GM18519 (cell line): Measurements from ENCODE around the gene DAAM1.
A peak's percentile ranks its signal among the peaks of the same experiment; 100 is the strongest.

ENCODE experiments used
- ATAC-seq: cut with Tn5 transposase; IDR thresholded peaks from one replicate; pipeline ENCODE4 v1.9.1; 2021; ENCODE audit warnings: mild to moderate bottlenecking, moderate library complexity; ENCODE audit not compliant: unreplicated experiment, low FRiP score

DAAM1 gene

DNA sequence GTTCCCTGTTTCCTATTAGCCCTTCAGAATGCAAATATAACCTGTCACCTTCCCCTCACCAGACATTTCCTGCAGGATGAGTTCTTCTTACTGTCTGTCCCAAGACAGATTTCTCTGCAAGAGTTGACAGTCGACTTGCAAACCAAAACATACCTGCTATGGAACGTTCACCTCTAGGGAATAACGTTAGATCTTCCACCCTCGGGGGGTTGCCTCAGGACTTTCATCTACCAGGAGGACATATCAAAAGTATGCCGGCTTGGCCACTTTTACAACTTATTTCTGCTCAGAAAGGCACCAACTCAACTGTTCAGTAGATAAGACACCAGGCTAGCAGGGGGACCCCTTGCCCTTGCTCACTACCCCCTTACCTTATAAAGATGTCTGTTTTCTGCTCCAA lies 92.5 kb downstream of the DAAM1 start:
- no peak for ATAC-seq

DNA sequence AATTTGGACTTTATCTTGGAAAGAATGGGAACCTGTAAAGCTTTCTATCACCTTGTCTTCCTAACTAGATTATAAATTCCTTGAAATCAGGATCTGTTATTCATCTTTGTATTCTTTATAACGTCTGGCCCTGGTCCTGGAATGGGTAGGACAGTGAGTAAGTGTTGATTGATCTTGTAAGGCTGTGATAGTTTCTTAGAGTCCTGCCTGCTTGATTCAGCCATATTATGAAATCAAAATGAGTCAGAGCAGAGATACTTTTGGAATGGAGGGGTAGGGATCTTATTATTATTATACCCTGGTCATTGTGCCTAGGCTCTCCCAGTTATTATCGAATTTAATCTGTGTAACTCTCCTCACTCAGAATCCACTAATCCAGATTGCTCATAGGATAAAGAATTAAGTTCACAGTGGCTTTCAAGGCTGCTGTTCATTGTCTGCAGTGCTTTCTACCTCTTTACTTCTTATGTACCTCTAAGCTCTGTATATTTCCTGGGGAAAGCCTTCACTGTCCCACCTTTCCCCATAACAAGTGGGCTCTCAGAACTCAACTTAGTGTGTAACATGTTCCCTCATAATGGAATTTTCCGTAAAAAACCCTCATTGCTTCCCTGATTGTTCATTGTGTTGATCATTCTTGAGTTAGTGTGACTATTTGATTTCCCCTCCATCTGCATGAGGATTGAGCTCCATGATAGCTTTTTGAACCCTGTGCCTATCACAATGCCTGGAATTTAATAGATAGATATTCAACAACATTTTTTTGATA lies 93.3 kb downstream of the DAAM1 start:
- ATAC-seq, result no peak

DNA sequence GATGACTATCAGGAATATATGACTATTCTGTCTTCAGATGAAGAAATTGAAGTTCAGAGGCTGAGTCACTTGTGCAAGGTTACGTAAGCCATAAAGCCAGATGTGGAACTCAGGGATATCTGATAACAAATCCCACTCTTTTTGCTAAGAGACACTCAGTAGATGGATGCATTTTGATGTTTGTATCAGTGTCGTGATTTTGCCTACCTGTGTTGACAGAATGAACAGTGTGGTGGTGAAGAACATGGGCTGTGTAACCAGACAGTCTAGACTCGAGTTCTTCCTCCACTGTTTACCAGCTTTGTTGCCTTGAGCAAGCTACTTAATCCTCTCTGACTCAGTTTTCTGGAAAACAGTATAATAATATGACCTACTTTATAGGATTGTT lies 93.9 kb downstream of the DAAM1 start:
- ATAC-seq, result no peak

DNA sequence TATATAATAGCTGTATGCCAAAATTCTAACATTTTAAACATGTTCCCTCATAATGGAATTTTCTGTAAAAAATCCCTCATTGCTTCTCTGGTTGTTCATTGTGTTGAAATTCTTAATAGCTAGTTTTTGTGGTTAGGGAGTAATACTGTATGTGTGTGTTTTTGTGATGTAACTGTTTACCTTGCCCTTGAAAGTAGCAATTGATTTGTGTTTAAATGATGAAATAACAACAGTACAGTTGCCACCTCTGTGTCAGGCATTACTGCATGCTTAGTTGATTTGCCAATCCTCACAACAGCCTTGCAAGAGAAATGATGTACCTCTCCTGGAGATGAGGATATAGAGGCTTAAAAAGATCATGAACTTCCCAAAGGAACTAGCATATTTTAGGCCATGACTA lies 94.9 kb downstream of the DAAM1 start:
- ATAC-seq, result no peak

DNA sequence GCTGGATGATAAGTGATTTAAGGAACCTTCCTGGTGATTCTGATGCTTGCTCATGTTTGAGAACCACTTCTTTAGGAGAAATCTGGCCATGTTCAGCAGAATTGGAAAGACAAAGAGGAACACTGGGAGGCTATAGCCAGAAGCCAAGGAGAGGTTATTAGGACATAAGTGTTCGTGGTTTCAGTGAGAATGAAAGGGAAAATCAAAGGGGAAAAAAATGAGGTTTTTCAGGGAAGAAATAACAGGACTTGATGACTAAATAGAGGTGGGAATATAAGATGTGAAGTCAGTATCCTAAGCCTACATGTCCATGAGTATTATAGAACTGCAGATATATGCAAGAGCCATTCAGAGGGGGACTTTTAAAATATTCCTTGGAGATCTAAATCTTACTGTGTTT lies 95.6 kb downstream of the DAAM1 start:
- no peak for ATAC-seq

DNA sequence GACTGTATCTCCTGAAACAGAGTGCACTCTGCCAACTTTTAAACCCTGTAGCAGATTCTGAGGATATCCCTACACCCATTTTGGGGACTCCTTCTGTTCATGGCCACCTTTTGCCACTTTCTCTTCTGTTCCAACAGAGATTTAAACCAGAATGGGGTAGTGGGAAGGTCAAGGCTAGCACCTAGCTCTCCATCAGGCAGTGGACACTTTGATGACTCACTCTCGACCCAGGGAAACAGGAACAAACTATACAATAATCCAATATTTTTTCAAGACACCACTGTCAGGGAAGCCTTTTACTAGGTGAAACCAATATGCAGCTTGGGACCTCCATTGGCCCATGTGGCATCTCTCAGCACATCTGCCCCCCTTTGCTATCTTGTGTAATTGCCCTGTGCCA lies 103.6 kb downstream of the DAAM1 start:
- no peak for ATAC-seq

DNA sequence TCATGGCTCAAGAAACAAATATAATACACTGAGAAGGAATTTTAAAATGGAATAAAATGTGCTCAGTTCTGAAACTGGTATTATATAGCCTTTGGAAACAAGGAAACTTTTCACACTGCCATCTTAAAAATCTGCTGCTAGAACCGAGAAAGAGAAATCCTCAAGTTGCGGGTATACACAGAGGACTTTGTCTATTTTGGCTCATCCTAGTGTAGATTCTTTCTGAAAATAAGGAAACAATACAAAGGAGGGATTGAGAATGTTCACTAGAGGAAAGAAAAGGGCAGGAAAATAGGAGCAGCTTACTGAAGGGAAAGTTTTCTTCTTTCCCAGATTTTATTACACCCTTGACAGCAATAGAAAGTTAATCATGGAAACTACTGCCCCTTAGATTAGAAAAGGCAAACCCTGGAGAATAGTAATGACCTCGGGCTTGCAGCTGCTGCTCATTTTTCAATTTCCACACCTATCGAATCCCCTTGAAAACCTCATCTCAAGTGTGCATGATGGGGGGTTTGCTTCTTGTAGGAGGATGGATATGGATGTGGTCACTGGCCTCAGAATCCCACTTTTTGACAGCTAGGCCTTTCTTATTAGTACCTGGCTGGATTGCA lies 104.6 kb downstream of the DAAM1 start:
- ATAC-seq, result no peak

- no peak for ATAC-seq
Measured at GRCh38 chr14:59293935-59294661, 105.6 kb downstream of the DAAM1 start.

- ATAC-seq, result no peak
Measured at GRCh38 chr14:59294662-59294992, 106.2 kb downstream of the DAAM1 start.

DNA sequence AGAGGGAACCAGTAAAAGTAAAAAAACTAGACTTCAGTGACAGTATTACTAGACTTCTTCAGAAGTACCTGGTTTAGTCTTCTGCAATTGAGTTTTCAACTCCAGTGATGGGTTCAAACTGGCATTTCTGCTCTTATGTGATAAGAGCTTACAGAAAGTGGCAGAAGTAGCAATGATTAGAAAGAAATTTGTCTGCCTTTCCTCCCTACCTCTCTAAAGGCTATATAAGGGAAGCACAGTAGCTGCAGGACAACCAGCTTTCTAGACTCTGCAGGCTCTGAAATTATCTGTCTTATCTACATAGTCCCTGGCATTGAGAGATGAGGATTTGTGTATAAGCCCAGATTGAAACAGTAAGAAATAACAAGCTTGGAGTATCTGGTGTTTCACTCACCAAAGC lies 107.5 kb downstream of the DAAM1 start:
- no peak for ATAC-seq

- ATAC-seq, result no peak
Measured at GRCh38 chr14:59296508-59296907, 108.0 kb downstream of the DAAM1 start.

GRCh38 chr14:59297071-59297776 lies 108.8 kb downstream of the DAAM1 start:
- ATAC-seq, result no peak

DNA sequence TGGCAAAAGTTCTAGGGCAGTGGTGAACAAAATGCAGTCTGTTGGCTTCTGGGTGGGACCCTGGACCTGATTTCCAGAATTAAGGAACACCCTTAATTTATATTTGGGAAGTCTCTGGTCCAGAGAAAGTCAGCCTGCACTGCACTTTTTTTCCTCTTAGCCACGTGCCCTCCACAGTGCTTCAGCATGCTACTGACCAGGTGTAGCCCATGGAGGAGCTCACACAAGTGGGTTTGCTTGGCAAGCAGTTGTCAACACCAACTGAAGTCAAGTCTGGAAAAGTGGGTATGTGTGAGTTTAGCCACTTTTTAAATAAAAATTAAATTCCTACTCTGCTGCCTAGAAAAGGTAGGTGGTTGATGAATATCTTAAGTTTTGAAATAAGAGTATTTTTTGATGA lies 111.3 kb downstream of the DAAM1 start:
- ATAC-seq, result no peak

DNA sequence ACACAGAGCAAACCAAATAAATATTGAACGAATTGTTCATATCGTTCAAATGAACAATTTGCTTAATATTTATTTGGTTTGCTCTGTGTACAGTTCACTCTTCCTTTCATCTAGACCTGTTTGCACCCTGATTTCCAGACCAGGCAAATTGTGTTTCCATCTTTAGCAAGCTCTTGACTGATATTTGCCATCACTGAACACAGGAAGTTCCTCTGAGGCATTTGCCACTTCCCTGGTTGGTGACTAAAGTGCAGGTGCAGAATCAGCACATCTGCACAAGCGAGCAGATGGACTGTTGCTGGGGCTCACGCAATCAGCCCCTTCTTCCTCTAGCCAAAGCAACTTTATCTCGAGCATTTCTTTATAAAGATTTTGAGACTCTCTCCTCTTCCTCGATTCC lies 112.9 kb downstream of the DAAM1 start:
- ATAC-seq, result peak; percentile 64

DNA sequence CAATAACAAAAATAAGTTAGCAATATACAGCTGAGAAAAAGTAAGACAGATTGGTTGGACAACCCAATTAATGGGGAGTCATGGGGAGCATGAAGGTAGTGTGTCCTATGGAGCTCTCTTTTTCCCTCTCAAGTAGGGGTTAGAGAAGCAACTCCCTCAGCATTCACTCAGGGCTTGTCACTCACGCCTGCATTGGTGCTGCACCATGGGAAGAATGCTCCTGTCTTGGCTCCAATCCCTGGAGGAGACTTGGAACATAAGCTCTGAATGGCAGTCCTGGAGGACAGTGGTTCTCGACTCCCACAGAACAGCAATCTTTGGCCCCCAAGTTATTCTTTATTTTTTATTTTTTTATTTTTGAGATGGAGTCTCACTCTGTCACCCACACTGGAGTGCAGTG lies 113.8 kb downstream of the DAAM1 start:
- no peak for ATAC-seq

DNA sequence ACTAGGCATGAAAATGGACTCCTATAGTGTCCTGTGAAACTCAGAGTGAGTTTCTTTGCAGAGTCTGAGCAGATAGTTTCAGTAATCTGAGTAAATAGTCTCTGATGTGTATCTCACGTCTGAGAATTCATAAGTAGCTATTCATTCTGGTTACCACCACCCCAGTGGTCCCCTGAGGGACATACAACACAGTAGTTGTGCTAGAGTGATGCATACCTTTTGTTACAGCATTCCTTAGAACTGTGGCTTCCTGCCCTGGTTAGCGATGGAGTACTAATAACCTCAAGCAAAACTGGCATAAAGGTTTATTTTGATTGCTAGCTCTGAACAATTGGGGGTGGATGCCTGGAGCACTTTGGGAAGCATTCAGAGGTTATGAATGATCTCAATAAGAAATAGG lies 114.7 kb downstream of the DAAM1 start:
- ATAC-seq, result no peak

GRCh38 chr14:59305231-59305630 lies 116.8 kb downstream of the DAAM1 start:
- ATAC-seq, result no peak

GRCh38 chr14:59305836-59306555 lies 117.5 kb downstream of the DAAM1 start:
- no peak for ATAC-seq

- no peak for ATAC-seq
Measured at GRCh38 chr14:59306775-59307174, 118.3 kb downstream of the DAAM1 start.

DNA sequence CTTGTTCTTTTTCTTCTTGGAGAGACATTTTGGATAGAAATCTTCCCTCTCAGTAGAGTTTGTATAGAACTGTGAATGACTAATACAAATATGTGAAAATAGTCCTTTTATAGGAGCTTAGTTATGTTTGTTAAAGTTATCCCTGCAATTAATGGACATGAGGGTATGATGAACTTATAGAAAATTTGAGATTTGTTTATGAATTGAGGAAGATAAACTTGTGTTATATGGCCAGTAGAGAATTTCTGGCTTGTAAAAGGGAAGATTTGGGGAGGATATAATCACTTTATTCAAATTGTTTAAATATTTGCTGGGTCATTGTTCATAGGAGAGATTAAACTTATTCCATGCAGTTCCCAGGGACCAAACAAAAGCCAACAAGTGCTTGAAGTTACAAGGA lies 119.6 kb downstream of the DAAM1 start:
- ATAC-seq, result no peak

DNA sequence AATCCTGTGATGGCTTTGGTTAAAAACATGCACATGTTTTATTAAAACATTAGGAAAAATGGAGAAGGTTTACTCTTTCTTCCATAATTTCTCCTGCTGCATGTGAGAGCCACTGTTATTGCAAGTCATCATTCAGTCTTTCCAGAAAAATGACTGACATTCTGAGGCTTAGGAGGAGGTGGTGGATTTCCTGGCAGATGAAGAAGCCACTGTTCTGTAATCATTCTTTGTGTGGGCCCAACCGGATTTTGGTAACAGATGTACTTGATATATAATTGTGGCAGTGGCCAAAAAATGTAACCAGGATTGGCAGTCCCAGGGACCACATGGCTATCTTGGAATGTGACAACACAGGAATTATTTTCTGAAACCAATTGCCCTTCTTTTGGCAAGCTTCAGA lies 120.2 kb downstream of the DAAM1 start:
- ATAC-seq, result no peak
